ENCODE measurements around the gene ZNF418.
"Not testable (repeated sequence)": the region's sequence is repeated elsewhere in the genome, so short reads cannot be mapped to it uniquely, and the experiment has no call there.

Gene ZNF418

GRCh38 chr19:57900311-57900710 is 34.9 kb downstream of the ZNF418 start:
- H3K27ac ChIP-seq = no peak overlapping the region
- no peak for DNase-seq (ENCODE audit: low read depth, low spot score)

GRCh38 chr19:57890706-57891105 is 44.5 kb downstream of the ZNF418 start:
- peak; percentile 66 for DNase-seq (ENCODE audit: low read depth, low spot score)
- peak overlapping the region; percentile 15 for H3K27ac ChIP-seq

GRCh38 chr19:57888560-57889231 is 46.5 kb downstream of the ZNF418 start, which contains the start of gene ZNF814:
ZNF814 (minus strand) TSS chr19:57889037; CDS start chr19:57888802, 235 bp downstream.
- peak within 1 kb of the TSS; percentile 46 for H3K27ac ChIP-seq

GRCh38 chr19:57888107-57888559 is 47.1 kb downstream of the ZNF418 start:
- DNase-seq (ENCODE audit: low read depth, low spot score) = no peak
- H3K27ac ChIP-seq = peak overlapping the region; percentile 46

More at GRCh38 chr19:57888560-57889231, 46.5 kb downstream of the ZNF418 start, which contains the start of gene ZNF814:
- DNase-seq (ENCODE audit: low read depth, low spot score) = no peak

- H3K27ac ChIP-seq = peak overlapping the region; percentile 46
- DNase-seq (ENCODE audit: low read depth, low spot score) = no peak
Measured at GRCh38 chr19:57887195-57887941, 47.8 kb downstream of the ZNF418 start.

- no peak for DNase-seq (ENCODE audit: low read depth, low spot score)
Measured at GRCh38 chr19:57886046-57886445, 49.2 kb downstream of the ZNF418 start.

GRCh38 chr19:57873883-57874799 is 61.1 kb downstream of the ZNF418 start:
- DNase-seq (ENCODE audit: low read depth, low spot score); H3K27ac ChIP-seq: not testable (repeated sequence)

More at GRCh38 chr19:57886046-57886445, 49.2 kb downstream of the ZNF418 start:
- H3K27ac ChIP-seq = no peak overlapping the region

GRCh38 chr19:57872450-57872849 is 62.8 kb downstream of the ZNF418 start:
- no peak overlapping the region for H3K27ac ChIP-seq
- DNase-seq (ENCODE audit: low read depth, low spot score) = no peak

Measured in epithelial cell of prostate (primary cell).